NCI-H2029 (cell line): ENCODE results near the gene GXYLT2.
A peak's percentile ranks its signal among the peaks of the same experiment; 100 is the strongest.

Experiments
- DNase-seq: peaks from one replicate; lab custom pipeline; 2025; lab: John Stamatoyannopoulos, UW

GXYLT2 gene

DNA sequence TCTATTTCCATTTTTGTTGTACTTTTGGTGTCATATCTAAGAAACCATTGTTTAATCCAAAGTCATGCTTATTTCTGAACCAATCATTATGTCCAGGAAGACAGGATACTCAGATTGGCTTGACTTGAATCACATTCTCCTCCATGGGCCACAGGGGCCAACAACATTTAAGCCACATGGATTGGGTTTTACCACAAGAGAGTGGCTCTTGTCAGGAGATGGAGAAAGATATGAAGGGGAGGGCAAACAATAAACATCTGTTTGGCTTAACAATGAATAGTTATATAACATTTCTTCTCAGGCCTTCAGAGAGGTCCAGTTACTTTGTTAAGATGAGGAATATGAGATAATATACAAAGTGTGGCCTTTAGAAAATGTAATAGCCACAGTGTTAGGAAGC, 44.6 kb downstream of the GXYLT2 start:
- DNase-seq = no peak

DNA sequence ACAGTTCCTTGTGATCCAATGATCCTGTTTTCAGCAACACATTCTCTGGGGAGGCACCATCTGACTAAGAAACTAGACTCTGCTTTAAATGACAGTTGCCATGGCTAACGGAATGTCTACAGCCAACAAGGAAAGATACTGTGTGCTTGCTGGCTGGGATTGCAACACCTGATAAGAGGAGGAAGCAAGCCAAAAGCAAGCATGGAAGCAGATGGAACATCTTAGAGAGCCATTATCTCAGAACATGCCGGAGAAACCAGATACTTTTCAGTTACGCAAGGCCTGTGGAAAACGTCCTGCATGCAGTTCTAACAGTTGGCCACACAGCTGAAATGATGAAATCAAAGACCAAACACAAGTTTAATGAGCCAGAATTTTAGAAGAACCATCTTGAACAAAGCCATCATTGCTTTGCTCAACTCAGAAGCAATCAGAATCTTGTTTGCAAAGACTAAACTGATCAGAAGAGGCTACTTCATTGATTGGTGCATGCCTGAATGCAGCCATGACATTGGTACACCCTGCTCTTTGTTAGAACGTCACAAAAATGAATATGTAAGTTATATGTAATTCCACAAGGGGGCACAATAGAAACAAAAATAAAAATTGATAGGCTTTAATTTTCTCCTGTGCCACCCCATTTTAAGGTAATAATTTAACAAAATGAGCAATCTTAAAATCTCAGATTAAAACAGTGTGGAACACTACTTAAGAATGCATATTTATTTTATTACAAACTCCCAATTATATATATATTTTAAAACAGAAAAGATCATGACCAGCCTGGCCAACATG, 50.8 kb downstream of the GXYLT2 start:
- DNase-seq = peak; percentile 40

DNA sequence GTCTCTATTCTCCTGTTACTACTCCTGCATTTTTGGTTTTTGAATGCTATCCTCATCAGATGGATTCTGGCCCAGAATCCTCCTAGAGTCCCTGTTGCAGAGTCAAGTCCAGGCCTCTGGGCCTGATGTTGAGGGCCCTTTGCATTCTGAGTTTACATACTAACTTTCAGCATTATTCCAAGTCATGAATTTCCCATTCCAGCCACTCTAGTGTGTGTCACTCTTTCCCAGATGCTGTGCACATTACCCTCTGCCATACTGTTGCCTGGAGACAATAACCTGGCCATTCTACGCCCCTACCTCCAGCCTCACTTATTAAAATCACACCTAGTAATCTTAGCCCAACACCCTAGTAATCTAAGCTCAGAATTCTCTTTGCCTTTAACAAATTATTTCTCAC, 53.4 kb downstream of the GXYLT2 start:
- no peak for DNase-seq

DNA sequence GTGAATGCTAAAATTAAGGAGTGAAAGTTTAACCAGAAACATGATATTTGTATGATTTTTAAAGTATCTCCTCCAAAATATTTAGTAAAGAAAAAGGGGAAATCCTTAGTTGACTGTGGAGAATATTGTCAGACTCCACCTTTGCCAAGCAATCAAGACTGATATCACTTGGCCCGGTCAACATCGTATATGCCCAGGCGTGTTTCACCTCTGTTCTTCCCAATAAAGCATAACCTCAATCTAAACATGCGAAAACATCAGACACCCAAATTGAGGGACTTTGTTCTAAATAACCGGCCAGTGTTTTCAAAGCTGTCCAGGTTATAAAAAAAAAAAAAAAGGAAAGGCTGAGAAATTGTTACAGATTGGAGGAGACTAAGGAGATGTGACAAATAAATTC, 54.6 kb downstream of the GXYLT2 start:
- no peak for DNase-seq

DNA sequence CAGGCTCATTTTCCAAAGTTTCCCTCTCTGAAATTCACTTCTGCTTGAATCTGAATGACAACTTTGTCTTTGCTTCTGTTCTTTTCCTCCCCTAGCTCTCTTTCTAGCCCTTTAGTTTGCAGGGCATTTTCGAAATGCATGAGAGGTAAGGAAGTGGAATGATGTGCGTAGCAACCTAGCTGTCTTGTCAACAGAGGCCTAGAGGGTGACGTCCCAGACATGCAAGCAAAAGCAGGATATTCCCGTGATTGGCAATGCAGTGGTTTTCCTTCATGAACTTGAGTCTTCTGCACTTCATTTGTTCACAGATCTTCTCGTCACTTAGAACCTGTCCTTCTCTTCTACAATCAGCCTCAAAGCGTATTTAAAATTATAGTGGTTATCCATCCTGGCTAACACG, 56.9 kb downstream of the GXYLT2 start:
- no peak for DNase-seq

DNA sequence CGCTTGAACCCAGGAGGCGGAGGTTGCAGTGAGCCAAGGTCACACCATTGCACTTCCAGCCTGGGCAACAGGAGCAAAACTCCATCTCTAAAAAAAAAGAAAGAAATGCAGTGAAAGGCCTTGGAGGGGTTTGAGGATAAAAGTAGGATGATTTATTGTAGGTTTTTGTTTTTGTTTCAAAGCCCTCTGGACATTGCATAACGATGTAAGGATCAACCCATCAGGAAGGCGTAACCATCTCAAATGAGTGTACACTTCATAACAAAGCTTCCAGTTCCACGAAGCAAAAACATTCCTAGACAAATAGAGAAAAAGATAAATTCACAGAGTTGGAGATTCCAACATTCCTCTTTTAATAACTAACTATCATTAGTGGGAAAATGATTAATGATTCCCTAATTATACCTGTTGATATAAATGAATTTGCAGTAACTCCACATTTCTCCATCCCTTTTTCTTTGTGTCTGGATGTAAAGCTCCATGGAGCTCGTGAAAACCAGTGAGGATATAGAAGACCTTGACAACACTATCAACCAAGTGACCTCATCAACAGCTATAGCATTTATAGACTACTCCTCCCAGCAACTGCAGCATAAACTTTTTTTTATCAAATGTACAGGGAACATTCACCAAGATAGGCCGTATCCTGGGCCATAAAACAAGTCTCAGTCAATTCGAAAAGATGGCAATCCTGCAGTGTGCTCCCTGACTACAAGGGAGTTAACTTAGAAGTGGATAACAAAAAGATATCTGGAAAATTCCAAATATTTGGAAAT, 60.1 kb downstream of the GXYLT2 start:
- no peak for DNase-seq

DNA sequence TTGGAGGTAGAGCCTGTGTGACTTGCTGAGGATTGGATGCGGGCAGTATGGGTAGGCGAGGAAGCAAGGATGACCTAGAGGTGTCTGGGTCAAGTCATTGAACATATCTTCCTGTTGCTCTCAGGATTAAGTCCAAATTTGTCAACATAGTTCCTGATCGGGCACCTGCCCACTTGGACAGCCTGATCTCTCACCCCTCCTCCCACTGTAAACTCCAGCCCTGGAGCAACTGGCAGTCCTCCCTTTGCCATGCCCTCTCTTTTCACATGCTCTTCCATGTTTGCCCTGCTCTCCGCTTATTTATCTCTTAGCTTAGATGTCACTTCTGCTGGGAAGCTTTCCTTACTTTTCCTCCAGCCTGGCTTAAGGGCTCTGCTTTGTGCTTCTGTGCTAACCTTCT, 61.2 kb downstream of the GXYLT2 start:
- DNase-seq = no peak

DNA sequence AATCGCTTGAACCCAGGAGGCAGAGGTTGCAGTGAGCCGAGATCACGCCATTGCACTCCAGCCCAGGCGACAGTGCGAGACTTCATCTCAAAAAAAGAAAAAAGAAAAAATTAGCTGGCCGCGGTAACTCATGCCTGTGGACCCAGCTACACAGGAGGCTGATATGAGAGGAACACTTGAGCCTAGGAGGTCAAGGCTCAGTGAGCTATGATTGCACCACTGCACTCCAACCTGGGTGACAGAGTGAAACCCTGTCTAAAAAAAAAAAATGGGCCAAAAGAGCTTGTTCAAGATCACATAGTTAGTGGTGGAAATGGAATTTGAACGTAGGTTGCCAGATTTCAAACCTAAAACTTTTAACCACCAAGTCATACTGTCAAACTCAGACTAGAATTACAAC, 62.5 kb downstream of the GXYLT2 start:
- no peak for DNase-seq

DNA sequence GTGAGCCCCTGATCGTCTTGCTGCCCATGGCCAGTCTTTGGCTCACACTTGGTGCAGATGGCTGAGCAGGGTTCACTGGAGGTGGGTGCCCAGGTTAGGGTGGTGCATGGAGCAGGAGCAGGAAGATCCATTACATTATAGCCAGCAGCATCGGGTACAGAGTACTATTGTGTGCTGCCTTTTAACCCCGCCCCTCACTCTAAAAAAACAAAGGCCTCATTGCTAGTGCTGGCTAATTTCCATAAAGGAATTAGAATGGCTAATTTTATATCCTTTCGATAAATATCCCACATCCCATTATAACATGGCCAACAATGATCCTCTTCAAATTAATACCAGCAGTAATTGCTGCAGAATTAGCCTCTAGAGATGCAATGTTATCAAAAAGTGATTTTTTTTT, 63.0 kb downstream of the GXYLT2 start:
- DNase-seq = no peak

DNA sequence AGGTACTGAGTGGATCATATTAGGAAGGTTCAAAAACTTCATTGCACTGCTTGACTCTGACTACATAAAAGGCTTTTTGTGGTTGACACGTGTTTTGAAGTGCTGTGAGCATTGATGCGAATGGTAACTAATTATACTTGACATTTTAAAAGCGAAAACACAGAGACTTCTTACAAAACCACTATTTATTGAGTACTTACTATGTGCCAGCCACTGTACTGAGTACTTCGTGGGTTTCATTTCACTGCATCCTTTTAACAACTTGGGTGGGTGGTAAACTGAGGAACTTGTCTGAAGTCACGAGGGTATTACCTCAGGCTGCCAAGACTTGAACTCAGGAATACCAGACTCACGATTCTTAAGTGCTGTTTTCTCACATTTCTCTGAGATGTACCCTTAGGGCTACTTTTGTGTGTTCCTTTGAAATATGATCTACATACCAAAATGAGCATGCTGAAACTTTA, 63.4 kb downstream of the GXYLT2 start:
- DNase-seq = no peak

DNA sequence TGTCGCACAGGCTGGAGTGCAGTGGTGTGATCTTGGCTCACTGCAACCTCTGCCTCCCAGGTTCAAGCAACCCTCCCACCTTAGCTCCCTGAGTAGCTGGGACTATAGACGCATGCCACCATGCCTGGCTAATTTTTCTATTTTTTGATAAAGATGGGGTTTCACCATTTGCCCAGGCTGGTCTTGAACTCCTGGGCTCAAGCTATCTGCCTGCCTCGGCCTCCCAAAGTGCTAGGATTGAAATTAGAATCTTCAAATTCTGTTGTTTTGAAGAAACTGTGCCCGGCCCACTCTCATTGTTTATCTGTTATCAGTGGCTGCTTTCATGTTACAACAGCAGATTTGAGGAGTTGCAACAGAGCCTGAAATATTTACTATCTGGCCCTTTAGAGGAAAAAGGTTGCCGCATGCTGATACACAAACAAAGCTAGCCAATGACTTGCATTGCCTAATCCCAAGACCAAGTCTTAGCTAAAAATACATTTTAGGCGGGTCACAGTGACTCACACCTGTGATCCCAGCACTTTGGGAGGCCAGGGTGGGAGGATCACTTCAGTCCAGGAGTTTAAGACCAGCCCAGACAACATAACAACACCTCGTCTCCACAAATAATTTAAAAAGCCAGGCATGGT, 65.6 kb downstream of the GXYLT2 start:
- DNase-seq = no peak

DNA sequence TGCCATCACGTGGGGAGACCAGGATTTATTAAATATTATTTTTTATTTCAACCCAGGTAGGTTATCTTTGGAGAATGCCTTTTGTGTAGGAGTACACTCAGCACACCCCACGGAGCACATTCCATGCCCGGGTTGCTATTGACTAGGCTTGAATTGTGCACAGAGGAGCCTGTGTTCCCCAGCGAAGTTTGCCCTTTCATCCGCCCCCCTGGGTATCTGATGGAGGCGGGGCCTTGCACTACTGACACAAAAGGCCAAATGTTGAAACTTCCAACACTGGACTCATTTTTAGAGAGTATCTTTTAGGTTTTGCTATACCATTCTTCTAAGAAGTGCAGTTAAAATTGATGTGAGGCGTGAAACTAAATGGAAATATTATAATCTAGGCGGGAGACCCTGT, 69.5 kb downstream of the GXYLT2 start:
- DNase-seq = no peak

DNA sequence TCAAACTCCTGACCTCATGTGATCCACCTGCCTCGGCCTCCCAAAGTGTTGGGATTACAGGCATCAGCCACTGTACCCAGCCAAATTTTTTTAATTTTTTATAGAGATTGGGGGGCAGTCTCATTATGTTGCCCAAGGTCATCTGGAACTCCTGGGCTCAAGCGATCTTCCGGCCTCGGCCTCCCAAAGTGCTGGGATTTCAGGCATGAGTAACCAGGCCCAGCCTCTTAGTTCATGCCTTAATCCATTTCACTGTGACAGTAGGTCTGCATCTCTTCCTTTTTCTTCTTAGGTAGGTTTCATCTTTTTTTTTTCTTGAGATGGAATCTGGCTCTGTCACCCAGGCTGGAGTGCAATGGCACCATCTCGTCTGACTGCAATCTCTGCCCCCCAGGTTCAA, 71.5 kb downstream of the GXYLT2 start:
- DNase-seq = no peak

DNA sequence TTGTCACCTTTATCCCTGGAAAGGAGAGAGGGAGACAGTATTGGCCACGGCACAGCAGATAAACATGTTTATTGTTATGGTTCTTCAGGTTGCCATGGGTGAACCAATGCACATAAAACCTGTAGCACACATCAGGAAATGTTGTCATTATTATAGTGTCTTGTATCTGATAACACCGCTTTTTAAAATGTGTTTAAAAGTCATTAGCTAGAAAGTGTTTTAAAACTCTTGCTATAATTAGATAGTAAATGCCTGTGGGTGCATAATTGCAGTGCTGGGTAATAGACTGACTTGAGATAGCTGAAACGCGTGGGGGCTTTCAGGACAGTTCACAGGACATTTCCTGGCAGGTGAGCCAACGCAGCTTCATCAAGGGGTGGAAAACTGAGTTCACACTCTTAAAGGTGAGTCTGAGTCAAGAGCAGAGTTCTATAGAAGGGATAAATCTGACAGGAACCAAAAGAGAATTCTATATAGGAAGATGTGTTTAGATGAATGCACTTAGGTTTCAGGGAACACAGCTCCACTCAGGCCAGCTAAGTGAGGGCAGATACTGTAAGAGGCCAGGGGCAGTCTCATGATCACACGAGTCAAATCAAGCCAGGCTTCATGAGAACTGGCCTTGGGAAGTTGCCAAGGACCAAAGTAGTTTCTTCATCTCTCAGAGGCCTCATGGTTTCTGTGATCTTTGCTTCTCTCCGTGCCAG, 73.1 kb downstream of the GXYLT2 start:
- peak; percentile 35 for DNase-seq

DNA sequence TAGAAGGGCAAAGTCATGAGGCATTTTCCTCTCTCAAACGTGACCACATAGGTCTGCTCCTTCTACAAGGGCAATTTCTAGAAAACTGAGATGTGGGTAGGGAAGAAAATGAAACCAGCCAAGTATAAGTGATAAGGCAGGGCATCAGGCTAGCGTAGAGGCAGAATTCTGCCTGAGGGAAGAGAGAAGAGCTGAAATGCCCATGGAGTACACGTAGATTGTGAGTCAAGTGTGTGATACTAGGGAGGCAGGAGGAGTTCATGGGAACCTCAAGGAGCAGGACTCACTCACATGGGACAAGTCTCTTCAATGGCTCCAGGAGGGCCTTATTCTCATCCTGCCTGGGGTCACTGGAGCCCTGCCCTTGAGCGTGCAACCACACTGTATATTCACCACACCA, 73.9 kb downstream of the GXYLT2 start:
- no peak for DNase-seq

DNA sequence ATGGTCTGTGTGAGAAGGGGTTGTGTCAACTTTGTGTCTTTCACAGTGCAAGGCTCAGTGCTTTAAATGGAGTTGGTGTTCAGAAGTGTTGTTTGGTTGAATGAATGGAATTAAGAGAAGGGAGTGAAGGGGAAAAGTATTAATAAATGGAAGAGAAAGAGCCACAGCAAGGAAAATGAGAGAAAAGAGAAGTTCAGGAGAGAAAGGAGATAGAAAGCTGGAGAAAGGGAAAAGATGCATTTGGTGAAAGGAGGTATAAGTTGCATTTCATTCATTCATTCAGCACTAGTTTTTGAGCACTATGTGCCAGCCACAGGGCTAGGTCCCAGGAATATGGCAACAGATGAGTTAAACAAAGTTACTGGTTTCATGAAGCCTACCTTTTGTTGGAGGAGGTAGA, 74.5 kb downstream of the GXYLT2 start:
- DNase-seq = no peak

DNA sequence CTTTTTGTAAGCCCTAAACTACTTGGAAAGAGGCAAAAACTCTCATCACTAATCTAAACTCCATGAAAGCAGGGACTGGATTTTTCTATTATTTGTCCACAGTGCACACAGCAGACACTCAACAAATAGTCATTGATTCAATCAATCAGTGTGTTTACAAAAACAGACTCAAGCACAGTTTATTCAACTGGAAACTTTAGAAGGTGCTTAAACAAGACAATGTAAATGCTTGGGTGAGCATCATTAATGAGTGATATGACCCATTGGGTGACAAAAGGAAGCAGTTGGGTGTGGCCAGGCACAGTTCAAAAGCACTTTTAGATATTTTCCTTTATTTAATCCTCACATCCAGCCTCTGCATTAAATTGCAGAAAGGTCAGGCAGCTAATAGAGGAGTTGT, 76.8 kb downstream of the GXYLT2 start:
- DNase-seq = no peak

DNA sequence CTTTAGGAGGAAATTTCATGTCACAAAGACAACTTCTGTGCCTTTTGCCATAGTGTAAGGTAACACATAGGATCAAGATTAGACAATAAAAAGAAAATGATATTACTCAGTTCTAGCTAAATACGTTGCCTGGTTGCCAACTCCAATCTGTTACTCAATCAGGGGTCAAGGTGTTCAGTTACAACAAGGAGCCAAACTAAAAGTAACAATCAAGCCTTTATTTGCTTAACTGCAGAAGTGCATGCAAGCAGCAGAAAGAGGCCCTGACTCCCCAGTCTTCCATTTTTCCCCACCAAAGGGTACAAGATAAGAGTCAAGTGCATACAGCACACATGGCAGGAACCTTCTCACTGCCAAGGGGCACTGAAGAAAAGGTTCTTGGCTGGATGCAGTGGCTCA, 80.4 kb downstream of the GXYLT2 start:
- no peak for DNase-seq

DNA sequence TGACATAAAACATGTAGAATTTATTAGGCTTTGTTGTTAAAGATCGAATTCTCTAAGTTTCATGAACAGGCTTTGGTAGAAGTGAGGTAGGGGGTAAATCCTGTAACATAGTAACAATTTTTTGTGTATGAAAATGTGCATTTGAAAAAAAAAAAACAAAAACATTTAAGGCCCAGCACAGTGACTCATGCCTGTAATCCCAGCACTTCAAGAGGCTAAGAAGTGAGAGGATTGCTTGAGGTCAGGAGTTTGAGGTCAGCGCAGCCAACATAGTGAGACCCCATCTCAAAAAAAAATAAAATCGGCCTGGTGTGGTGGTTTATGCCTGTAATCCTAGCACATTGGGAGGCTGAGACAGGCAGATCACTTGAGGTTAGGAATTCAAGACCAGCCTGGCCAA, 81.9 kb downstream of the GXYLT2 start:
- DNase-seq = no peak

DNA sequence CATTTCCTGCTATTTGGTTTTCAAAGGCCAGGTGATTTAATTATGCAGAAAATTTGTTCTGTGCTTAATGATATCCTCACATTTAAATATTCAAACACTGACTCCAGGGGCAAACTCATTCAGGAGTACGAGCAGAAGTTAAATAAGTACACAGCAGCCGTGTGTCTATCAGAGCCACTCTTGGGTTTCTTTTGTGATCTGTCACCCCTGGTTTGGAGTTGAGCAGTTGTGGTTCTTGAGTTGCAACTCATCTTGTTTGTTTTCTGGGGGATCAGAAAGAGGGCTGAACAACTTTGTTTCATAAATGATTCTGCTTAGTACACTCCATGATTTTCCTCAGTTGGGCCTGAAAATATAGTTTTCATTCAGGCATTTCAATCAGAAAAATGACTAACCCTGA, 83.1 kb downstream of the GXYLT2 start:
- no peak for DNase-seq

DNA sequence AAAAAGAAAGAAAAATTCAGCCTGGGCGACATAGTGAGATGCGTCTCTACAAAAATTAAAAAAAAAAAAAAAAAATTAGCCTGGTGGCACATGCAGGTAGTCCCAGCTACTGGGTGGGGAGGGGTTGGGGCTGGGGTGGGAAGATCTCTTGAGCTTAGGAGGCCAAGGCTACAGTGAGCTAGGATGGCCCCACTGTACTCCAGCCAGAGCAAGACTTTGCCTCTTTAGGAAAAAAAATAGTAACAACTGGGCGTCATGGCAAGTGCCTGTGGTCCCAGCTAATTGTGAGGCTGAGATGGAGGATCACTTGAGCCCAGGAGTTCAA, 84.8 kb downstream of the GXYLT2 start:
- no peak for DNase-seq

DNA sequence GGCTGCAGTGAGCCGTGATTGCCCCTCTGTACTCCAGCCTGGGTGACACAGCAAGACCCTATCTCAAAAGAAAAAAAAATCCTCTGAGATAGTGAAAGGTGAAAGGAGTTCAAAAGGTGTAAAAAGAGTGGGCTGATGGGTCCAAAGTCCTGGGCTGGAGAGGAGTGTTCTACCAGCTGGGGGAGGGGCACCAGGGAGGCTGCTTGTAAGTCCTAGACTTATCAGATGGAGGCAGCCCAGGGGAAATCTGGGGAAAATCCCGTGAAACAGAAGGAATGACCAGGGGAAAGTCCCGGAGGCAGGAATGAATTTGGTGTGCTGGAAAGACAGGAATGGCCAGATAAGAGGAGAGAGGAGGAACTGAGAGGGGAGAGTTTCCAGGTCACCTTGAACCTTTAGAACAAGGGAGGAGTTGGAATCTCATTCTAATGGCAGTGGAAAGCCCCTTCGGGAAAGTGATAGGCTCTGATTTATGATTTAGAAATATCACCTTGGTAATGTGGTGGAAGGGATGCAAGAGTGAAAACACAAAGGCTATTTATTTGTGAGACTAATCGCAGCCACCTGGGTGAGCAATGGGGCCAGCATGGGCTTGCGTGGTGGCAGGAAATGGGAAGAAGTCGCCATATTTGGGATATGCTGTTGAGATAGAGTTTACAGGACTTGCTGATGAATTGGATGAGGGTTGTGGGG, 85.3 kb downstream of the GXYLT2 start:
- no peak for DNase-seq
